Mucosa of stomach (tissue), 1 donor: ENCODE data around the gene CDH20.

Experiments
- H3K27me3 ChIP-seq: one replicate; pipeline ENCODE4 v1.7.0; 2013; ENCODE audit warnings: mild to moderate bottlenecking, low read length; ENCODE audit not compliant: control insufficient read depth, insufficient read depth
- H3K36me3 ChIP-seq: one replicate; pipeline ENCODE4 v1.7.0; 2013; ENCODE audit warnings: low read length; ENCODE audit not compliant: control insufficient read depth, insufficient read depth
- H3K4me1 ChIP-seq: one replicate; pipeline ENCODE4 v1.7.0; 2013; ENCODE audit warnings: mild to moderate bottlenecking, low read length; ENCODE audit not compliant: control insufficient read depth, insufficient read depth
- H3K4me3 ChIP-seq: one replicate; pipeline ENCODE4 v1.7.0; 2013; ENCODE audit warnings: low read length
- H3K9ac ChIP-seq: one replicate; pipeline ENCODE4 v1.7.0; 2013; ENCODE audit warnings: mild to moderate bottlenecking, low read length, moderate library complexity
- H3K9me3 ChIP-seq: one replicate; pipeline ENCODE4 v1.7.0; 2013; ENCODE audit warnings: mild to moderate bottlenecking, low read length, moderate library complexity; ENCODE audit not compliant: control insufficient read depth
- donor health status: Pancreatic carcinoma.

The CDH20 gene

GRCh38 chr18:61589053-61589723 is 256.0 kb downstream of the CDH20 start:
- no peaks in the 10 kb centered on the region for H3K36me3 ChIP-seq
- H3K4me3 ChIP-seq: no peak overlapping the region
- no peaks in the 10 kb centered on the region for H3K9me3 ChIP-seq
- H3K4me1 ChIP-seq: no peaks in the 10 kb centered on the region
- no peaks in the 10 kb centered on the region for H3K27me3 ChIP-seq
- no peak overlapping the region for H3K9ac ChIP-seq

GRCh38 chr18:61589724-61590065 is 256.5 kb downstream of the CDH20 start:
- no peaks in the 10 kb centered on the region for H3K4me1 ChIP-seq
- no peaks in the 10 kb centered on the region for H3K36me3 ChIP-seq
- H3K9ac ChIP-seq: no peak overlapping the region
- no peak overlapping the region for H3K4me3 ChIP-seq
- H3K27me3 ChIP-seq: no peaks in the 10 kb centered on the region
- H3K9me3 ChIP-seq: no peaks in the 10 kb centered on the region

GRCh38 chr18:61591253-61591652 is 258.0 kb downstream of the CDH20 start:
- Histone ChIP-seq H3K4me1 (no peaks in the 10 kb centered on the region), H3K4me3 (no peak overlapping the region), H3K9ac (no peak overlapping the region), H3K27me3 (no peaks in the 10 kb centered on the region), H3K9me3 (no peaks in the 10 kb centered on the region), H3K36me3 (no peaks in the 10 kb centered on the region)

GRCh38 chr18:61595615-61596251 is 262.5 kb downstream of the CDH20 start:
- Histone ChIP-seq H3K4me3 (no peak overlapping the region), H3K9ac (no peak overlapping the region), H3K27me3 (no peaks in the 10 kb centered on the region), H3K9me3 (no peaks in the 10 kb centered on the region), H3K4me1 (no peaks in the 10 kb centered on the region), H3K36me3 (no peaks in the 10 kb centered on the region)

GRCh38 chr18:61596296-61596695 is 263.1 kb downstream of the CDH20 start:
- Histone ChIP-seq H3K4me3 (no peak overlapping the region), H3K9me3 (no peaks in the 10 kb centered on the region), H3K36me3 (no peaks in the 10 kb centered on the region), H3K4me1 (no peaks in the 10 kb centered on the region), H3K27me3 (no peaks in the 10 kb centered on the region), H3K9ac (no peak overlapping the region)

GRCh38 chr18:61597316-61597715 is 264.1 kb downstream of the CDH20 start:
- no peaks in the 10 kb centered on the region for H3K4me1 ChIP-seq
- no peak overlapping the region for H3K4me3 ChIP-seq
- no peaks in the 10 kb centered on the region for H3K36me3 ChIP-seq
- no peak overlapping the region for H3K9ac ChIP-seq
- H3K27me3 ChIP-seq: peaks cover 1% of the 10 kb centered on the region
- no peaks in the 10 kb centered on the region for H3K9me3 ChIP-seq

GRCh38 chr18:61600422-61600821 is 267.2 kb downstream of the CDH20 start:
- peaks cover 6% of the 10 kb centered on the region for H3K27me3 ChIP-seq
- no peak overlapping the region for H3K9ac ChIP-seq
- no peaks in the 10 kb centered on the region for H3K36me3 ChIP-seq
- H3K9me3 ChIP-seq: no peaks in the 10 kb centered on the region
- H3K4me1 ChIP-seq: no peaks in the 10 kb centered on the region
- no peak overlapping the region for H3K4me3 ChIP-seq

- H3K9ac ChIP-seq: no peak overlapping the region
- H3K4me3 ChIP-seq: no peak overlapping the region
- H3K27me3 ChIP-seq: peaks cover 12% of the 10 kb centered on the region
- no peaks in the 10 kb centered on the region for H3K4me1 ChIP-seq
- H3K36me3 ChIP-seq: no peaks in the 10 kb centered on the region
- no peaks in the 10 kb centered on the region for H3K9me3 ChIP-seq
Measured at GRCh38 chr18:61602836-61603235, 269.6 kb downstream of the CDH20 start.
